ENCODE measurements around the gene MTHFSD. TPM values are rescaled to one million over a fixed set of nuclear protein-coding genes. Genes with fewer than 3 reads are reported as not detected.

The MTHFSD gene
- polyA plus RNA-seq, 1 donor: 15.9 TPM

GRCh38 chr16:86528061-86528929 lies 26.7 kb downstream of the MTHFSD start:
- no peak for DNase-seq

- no peak for DNase-seq
Observed at GRCh38 chr16:86527366-86527765, 27.7 kb downstream of the MTHFSD start.

- DNase-seq: no peak
Observed at GRCh38 chr16:86525696-86526095, 29.3 kb downstream of the MTHFSD start.

- DNase-seq: no peak
Observed at GRCh38 chr16:86524029-86524428, 31.0 kb downstream of the MTHFSD start.

GRCh38 chr16:86523166-86523740 lies 31.8 kb downstream of the MTHFSD start:
- no peak for DNase-seq

GRCh38 chr16:86522634-86523033 lies 32.4 kb downstream of the MTHFSD start:
- no peak for DNase-seq

- DNase-seq: no peak
Observed at GRCh38 chr16:86521236-86522197, 33.5 kb downstream of the MTHFSD start.

GRCh38 chr16:86520317-86521210 lies 34.5 kb downstream of the MTHFSD start:
- DNase-seq: no peak

GRCh38 chr16:86519649-86520316 lies 35.3 kb downstream of the MTHFSD start:
- DNase-seq: peak; percentile 64

GRCh38 chr16:86519007-86519648 lies 35.9 kb downstream of the MTHFSD start:
- no peak for DNase-seq

GRCh38 chr16:86517652-86518258 lies 37.3 kb downstream of the MTHFSD start:
- peak; percentile 60 for DNase-seq

GRCh38 chr16:86517033-86517432 lies 38.0 kb downstream of the MTHFSD start:
- no peak for DNase-seq

- no peak for DNase-seq
Observed at GRCh38 chr16:86516623-86517003, 38.4 kb downstream of the MTHFSD start.

GRCh38 chr16:86515777-86516622 lies 39.0 kb downstream of the MTHFSD start:
- no peak for DNase-seq

- DNase-seq: no peak
Observed at GRCh38 chr16:86515413-86515776, 39.6 kb downstream of the MTHFSD start.

- DNase-seq: no peak
Observed at GRCh38 chr16:86514481-86515376, 40.3 kb downstream of the MTHFSD start.

GRCh38 chr16:86513471-86514277 lies 41.4 kb downstream of the MTHFSD start:
- DNase-seq: no peak
